HEK293 (cell line): Measurements from ENCODE around the gene MAK.

Experiments
- CTCF ChIA-PET: fragments of 350-600 bp; formaldehyde crosslinking; extraction: SDS; loops from one replicate; lab custom pipeline; 2021; ENCODE audit warnings: antibody characterized with exemption; lab: Yijun Ruan, JAX
- POLR2A ChIA-PET: fragments of 300-600 bp; formaldehyde crosslinking; extraction: SDS; loops from one replicate; lab custom pipeline; 2020; ENCODE audit warnings: antibody characterized with exemption, inconsistent platforms; lab: Yijun Ruan, JAX
- H3K27ac ChIP-seq: fragments of 200-500 bp; sonication (Bioruptor generic); 2 replicates; pipeline ENCODE4 v1.5.1; 2014; ENCODE audit warnings: low read depth, low read length, control low read depth, inconsistent platforms; ENCODE audit errors: extremely low read depth
- H3K36me3 ChIP-seq, 2 experiments: fragments of 200-500 bp in 1 of 2; sonication (Bioruptor generic) in 1 of 2; 1 replicate in 1 of 2; 2 replicates in 1 of 2; pipeline ENCODE4 v1.5.1; 2014 to 2017; ENCODE audit warnings: inconsistent platforms in 2 of 2, low read length in 2 of 2; ENCODE audit not compliant: control insufficient read depth in 2 of 2, insufficient read depth in 1 of 2
- H3K4me1 ChIP-seq: fragments of 200-500 bp; sonication (Bioruptor generic); 2 replicates; pipeline ENCODE4 v1.5.1; 2014; ENCODE audit warnings: mild to moderate bottlenecking, low read length, inconsistent platforms; ENCODE audit not compliant: control insufficient read depth, insufficient read depth
- H3K4me3 ChIP-seq: 2 replicates; pipeline ENCODE4 v1.5.1; 2011; ENCODE audit warnings: low read depth, mild to moderate bottlenecking, control low read depth, low read length, moderate library complexity
- H3K9me3 ChIP-seq: fragments of 200-500 bp; sonication (Bioruptor generic); 2 replicates; pipeline ENCODE4 v1.5.1; 2014; ENCODE audit warnings: low read depth, low read length, inconsistent platforms; ENCODE audit not compliant: control insufficient read depth, insufficient read depth
- INSM2 ChIP-seq: fragments of 450-650 bp; formaldehyde crosslinking; IDR thresholded peaks from 2 replicates; pipeline ENCODE4 v1.5.1; 2016; ENCODE audit warnings: missing biosample characterization, missing genetic modification characterization
- MYNN ChIP-seq: fragments of 450-650 bp; formaldehyde crosslinking; IDR thresholded peaks from 2 replicates; pipeline ENCODE4 v1.5.1; 2016; ENCODE audit warnings: missing biosample characterization, missing genetic modification characterization, borderline replicate concordance
- OVOL3 ChIP-seq: fragments of 450-650 bp; formaldehyde crosslinking; IDR thresholded peaks from 2 replicates; pipeline ENCODE4 v1.5.1; 2016; ENCODE audit warnings: missing biosample characterization, missing genetic modification characterization
- SALL2 ChIP-seq: fragments of 450-650 bp; formaldehyde crosslinking; IDR thresholded peaks from 2 replicates; pipeline ENCODE4 v1.5.0; 2017; ENCODE audit warnings: missing biosample characterization, mild to moderate bottlenecking, missing genetic modification characterization, borderline replicate concordance
- SP2 ChIP-seq: fragments of 450-650 bp; formaldehyde crosslinking; IDR thresholded peaks from 2 replicates; pipeline ENCODE4 v1.5.1; 2016; ENCODE audit warnings: missing biosample characterization, missing genetic modification characterization
- TSHZ1 ChIP-seq: fragments of 450-650 bp; formaldehyde crosslinking; IDR thresholded peaks from 2 replicates; pipeline ENCODE4 v1.5.1; 2016; ENCODE audit warnings: missing biosample characterization, missing genetic modification characterization, borderline replicate concordance
- ZBTB1 ChIP-seq: fragments of 450-650 bp; formaldehyde crosslinking; IDR thresholded peaks from 2 replicates; pipeline ENCODE4 v1.5.1; 2016; ENCODE audit warnings: missing biosample characterization, missing genetic modification characterization
- ZFP37 ChIP-seq: fragments of 450-650 bp; formaldehyde crosslinking; IDR thresholded peaks from 2 replicates; pipeline ENCODE4 v1.5.1; 2016; ENCODE audit warnings: missing biosample characterization, missing genetic modification characterization
- ZFP69B ChIP-seq: fragments of 450-650 bp; formaldehyde crosslinking; IDR thresholded peaks from 2 replicates; pipeline ENCODE4 v1.5.1; 2016; ENCODE audit warnings: missing biosample characterization, missing genetic modification characterization
- ZNF114 ChIP-seq: fragments of 450-650 bp; formaldehyde crosslinking; IDR thresholded peaks from 2 replicates; pipeline ENCODE4 v1.5.0; 2017; ENCODE audit warnings: missing biosample characterization, missing genetic modification characterization
- ZNF133 ChIP-seq: fragments of 450-650 bp; formaldehyde crosslinking; IDR thresholded peaks from 2 replicates; pipeline ENCODE4 v1.5.1; 2016; ENCODE audit warnings: missing biosample characterization, missing genetic modification characterization
- ZNF148 ChIP-seq: fragments of 450-650 bp; formaldehyde crosslinking; IDR thresholded peaks from 2 replicates; pipeline ENCODE4 v1.5.0; 2017; ENCODE audit warnings: missing biosample characterization, missing genetic modification characterization, borderline replicate concordance
- ZNF221 ChIP-seq: fragments of 450-650 bp; formaldehyde crosslinking; IDR thresholded peaks from 2 replicates; pipeline ENCODE4 v1.5.1; 2017; ENCODE audit warnings: missing biosample characterization, missing genetic modification characterization, borderline replicate concordance
- ZNF280C ChIP-seq: fragments of 450-650 bp; formaldehyde crosslinking; IDR thresholded peaks from 2 replicates; pipeline ENCODE4 v1.5.1; 2016; ENCODE audit warnings: missing biosample characterization, missing genetic modification characterization
- ZNF423 ChIP-seq: fragments of 450-650 bp; formaldehyde crosslinking; IDR thresholded peaks from 2 replicates; pipeline ENCODE4 v1.5.1; 2016; ENCODE audit warnings: missing biosample characterization, missing genetic modification characterization
- ZNF488 ChIP-seq: fragments of 450-650 bp; formaldehyde crosslinking; IDR thresholded peaks from 2 replicates; pipeline ENCODE4 v1.5.1; 2016; ENCODE audit warnings: missing biosample characterization, missing genetic modification characterization
- ZNF704 ChIP-seq: fragments of 450-650 bp; formaldehyde crosslinking; IDR thresholded peaks from 2 replicates; pipeline ENCODE4 v1.5.1; 2016; ENCODE audit warnings: missing biosample characterization, missing genetic modification characterization
- ZNF76 ChIP-seq: fragments of 450-650 bp; formaldehyde crosslinking; IDR thresholded peaks from 2 replicates; pipeline ENCODE4; 2016; ENCODE audit warnings: low read depth, missing biosample characterization, missing genetic modification characterization, borderline replicate concordance
- ZNF777 ChIP-seq: fragments of 450-650 bp; formaldehyde crosslinking; IDR thresholded peaks from 2 replicates; pipeline ENCODE4 v1.5.1; 2017; ENCODE audit warnings: missing biosample characterization, missing genetic modification characterization, borderline replicate concordance
- ZSCAN4 ChIP-seq: fragments of 450-650 bp; formaldehyde crosslinking; IDR thresholded peaks from 2 replicates; pipeline ENCODE4 v1.5.1; 2017; ENCODE audit warnings: missing biosample characterization, missing genetic modification characterization

The MAK gene

GRCh38 chr6:10837995-10838793 lies at the start of gene MAK:
Gene MAK, minus strand, starts transcription at chr6:10838539. Its CDS starts 7,891 bp downstream, at chr6:10830648.
- ChIA-PET POLR2A (interaction anchor here (0.6 to 1.2 kb wide), 6 partner anchors 49 to 357 kb away, joined by 3 to 8 read pairs (median 5); partner anchors contain the start of genes SYCP2L and TMEM14C), CTCF (interaction anchor here (0.6 to 1.6 kb wide), 7 partner anchors 17 to 1532 kb away, joined by 3 to 5 read pairs (median 3); partner anchors contain the start of gene SYCP2L)
- Histone ChIP-seq H3K27ac (peak within 1 kb of the TSS; percentile 18; the same call in 1 of the 2 replicates), H3K4me3 (peak within 1 kb of the TSS; percentile 54), H3K36me3 (no peaks in the 10 kb centered on the region), H3K4me1 (peaks cover 3% of the 10 kb centered on the region; the same call in 1 of the 2 replicates), H3K9me3 (no peaks in the 10 kb centered on the region)
- TF ChIP-seq INSM2 (tag by site-specific recombination) (no peak), ZBTB1 (tag by site-specific recombination) (no peak), ZSCAN4 (tag by site-specific recombination) (no peak), ZNF704 (tag by site-specific recombination) (0 out of 2 replicates have a peak, but pooled peaks have one; percentile 60), ZNF488 (tag by site-specific recombination) (no peak), ZFP37 (tag by site-specific recombination) (no peak), SALL2 (tag by site-specific recombination) (no peak), OVOL3 (tag by site-specific recombination) (no peak), ZNF423 (tag by site-specific recombination) (no peak), ZNF148 (tag by site-specific recombination) (no peak), ZNF114 (no peak), SP2 (peak; percentile 93), ZNF133 (tag by site-specific recombination) (no peak), ZNF221 (tag by site-specific recombination) (no peak), TSHZ1 (no peak), ZNF777 (tag by site-specific recombination) (peak; percentile 17; the same call in 1 of the 2 replicates), ZNF76 (tag by site-specific recombination) (no peak), ZFP69B (tag by site-specific recombination) (no peak), MYNN (tag by site-specific recombination) (no peak), ZNF280C (tag by site-specific recombination) (no peak)
